GM19351 (cell line): Measurements from ENCODE around the gene ZFAND2A.

Experiments
- ATAC-seq: cut with Tn5 transposase; IDR thresholded peaks from one replicate; pipeline ENCODE4 v1.9.1; 2021; ENCODE audit warnings: mild to moderate bottlenecking, moderate library complexity; ENCODE audit not compliant: unreplicated experiment

ZFAND2A gene

DNA sequence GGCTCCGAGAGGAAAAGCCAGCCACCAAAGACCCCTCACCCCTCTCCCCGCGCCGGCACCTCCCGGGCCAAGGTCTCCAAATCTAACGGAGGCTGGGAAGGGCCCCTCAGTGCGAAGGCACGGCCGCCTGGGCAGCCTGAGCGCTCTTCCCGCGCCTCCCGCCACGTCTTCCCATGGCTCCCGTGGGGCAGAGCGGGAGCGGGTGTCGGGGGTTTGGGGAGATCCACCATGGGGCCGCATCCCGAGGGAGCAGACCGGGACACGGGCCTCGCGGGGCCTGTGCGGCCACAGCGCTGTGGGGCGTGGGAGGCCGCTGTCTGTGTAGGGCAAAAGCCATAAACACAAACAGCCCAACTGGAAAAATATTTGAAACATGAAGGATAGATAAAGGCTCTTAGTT, 49.6 kb downstream of the ZFAND2A start:
- no peak for ATAC-seq

DNA sequence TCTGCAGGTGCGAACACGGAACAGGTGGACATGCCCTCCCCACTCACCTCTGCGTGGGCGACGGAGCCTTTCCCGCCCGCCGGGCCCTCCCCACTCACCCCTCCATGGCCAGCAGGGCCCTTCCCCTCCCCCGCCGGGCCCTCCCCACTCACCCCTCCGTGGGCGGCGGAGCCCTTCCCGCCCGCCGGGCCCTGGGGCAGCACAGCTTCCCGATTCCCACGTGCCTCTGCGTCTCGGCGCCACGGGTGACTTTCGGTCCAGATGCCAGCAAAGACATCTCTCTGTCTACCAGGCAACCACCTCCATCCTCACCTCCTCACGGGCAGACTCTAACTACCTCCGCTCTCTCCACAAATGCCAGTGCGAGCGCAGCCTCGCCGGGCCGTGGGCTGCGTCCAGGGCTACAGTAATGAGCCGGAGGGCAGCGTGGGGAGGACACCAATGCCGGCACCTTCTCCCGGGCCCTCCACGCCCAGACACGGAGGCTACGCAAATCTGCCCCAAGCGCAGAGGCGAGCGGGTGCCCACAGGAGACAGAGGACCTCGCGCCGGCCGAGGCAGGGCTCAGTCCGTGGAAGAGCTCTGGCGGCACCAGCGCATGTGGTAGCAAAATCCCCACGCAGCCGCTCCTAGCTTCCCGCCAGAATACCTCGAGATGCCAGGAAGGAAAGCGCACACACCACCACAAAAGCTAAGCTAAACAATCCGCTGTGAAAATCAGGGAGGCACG, 50.2 kb downstream of the ZFAND2A start:
- ATAC-seq: no peak

DNA sequence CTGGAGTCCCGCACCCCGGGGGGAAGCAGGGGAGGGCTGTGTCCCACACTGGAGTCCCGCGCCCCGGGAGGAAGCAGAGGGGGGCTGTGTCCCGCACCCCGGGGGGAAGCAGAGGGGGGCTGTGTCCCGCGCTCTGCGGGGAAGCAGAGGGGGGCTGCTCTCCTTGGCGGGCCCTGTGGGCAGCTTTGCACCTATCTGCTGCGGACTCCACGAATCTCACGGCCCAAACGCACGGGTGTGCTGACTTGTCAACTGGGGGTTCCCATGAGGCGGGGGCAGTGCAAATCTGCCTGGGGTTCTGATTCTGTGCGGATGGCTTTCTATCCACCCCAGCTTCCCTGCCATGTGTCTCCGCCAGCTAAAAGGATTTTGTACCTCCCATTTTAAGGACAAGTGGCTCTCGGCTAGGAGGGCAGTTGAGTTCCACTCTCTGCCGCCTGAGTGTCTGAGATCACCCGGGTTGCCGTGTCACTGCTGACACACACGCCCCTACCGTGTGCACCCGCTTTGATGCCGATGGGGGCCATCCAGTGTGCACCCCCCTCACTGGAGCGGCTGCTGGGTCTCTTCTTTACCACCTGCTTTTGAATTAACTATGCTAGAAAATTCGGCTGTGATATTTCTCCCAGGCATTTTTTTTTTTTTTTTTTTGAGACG, 51.6 kb downstream of the ZFAND2A start:
- no peak for ATAC-seq

DNA sequence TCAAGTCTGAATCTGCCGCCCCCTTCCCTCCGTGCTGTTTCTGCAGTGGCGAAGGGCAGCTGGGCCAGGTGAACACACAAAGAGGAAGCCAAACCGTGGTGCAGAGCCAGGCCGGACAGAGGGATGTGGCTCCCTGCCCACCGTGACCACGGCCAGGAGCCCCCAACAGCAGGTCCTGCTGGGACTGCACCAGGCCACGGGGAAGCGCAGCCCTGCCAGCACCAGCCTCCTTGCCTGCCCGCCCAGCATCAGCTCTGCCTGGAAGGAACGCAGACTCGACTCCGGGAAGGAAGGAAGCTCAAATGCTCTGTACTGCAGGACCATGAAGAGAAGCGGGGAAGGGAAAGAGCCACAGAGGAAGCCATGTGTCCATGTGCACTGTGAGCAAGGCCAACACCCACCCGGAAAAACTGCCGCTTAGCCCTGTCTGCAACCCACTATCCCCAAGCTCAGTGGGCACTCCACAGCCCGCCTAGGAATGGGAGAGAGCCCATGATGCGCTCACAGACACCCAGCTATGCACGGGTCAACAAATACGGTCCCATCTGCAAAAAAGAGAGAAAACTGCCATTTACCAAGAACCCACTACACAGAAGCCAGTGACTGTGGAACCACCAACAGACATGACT, 53.1 kb downstream of the ZFAND2A start:
- no peak for ATAC-seq

DNA sequence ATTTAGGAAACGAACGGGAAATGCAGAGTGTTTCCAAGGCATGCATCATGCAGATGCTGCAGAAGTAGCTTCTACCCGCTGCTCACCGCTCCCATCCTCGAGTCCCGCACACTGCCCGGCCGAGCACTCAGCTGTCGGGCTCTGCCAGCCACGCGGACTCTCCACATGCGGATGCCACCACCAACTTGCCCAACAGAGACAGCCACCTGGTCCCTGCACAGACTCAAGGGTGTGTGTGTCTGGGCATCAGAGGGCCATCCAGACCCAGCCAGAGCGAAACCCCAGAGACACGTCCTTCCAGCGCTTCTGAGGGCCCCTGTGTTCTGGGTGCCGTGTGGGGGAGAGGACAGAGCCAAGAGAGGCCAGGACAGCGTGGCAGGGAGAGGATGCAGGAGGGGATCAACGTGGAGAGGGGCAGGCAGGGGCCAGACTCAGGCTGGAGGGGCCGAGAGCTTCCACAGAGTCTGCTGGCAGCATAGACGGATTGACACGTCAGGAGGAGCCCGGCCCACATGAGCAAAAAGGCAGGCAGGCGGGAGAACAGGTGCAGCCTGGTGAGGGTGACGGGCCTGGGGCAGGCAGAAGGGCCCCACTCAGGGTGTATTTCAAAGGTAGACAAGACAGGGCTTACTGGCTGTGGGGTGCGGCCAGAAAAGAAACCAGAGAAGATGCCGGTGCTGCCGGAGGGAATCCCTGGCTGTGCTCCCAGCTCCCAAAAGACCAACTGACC, 53.8 kb downstream of the ZFAND2A start:
- ATAC-seq: no peak

DNA sequence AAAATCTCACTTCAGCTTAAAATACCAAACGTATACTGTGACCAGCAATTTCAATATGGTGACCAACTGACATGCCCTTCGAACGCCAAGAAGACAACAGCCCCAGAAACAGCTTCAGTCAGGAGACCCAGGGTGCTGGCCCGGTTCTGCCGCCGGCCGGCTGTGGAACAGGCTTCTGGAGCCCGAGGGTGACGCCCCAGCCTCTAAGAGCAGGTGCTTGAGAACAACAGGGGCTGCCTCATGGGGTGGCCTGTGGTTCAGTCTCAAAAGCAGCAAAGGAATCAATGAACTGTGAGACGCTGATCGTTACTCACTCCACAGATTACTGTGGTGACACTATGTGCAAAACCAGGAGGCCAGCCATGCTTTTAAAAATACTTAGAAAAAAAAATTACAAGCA, 54.8 kb downstream of the ZFAND2A start:
- ATAC-seq: peak; percentile 52

DNA sequence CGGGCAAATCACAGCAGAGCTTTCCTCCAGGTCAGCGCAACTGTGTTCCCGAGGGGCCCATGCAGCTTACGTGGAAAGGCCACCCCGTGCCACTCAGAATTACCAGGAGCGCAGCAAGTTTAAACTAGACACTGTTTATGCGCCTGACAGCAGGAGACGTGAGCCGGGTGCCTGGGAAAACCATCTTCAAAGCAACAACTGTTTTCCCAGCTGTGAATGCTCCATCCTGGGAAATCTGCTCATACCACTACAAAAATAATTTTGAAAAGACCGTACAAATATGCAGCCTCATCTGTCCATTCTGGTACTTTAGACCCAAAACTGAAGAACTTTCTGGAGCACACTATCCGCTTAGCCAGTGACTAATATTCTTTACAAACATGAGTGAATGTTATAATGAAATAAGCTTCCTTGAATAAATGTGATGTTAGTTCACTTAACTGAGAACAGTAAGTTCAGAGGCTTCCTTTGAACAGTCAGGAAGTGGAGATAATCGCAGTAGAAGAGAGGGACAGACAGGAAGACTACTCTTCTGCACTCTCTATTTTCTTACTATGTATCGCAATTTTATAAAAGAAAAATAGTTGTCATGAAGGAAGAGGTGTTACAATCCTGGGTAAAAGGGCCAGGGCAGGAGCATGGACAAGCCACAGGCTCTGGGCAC, 55.3 kb downstream of the ZFAND2A start:
- no peak for ATAC-seq

DNA sequence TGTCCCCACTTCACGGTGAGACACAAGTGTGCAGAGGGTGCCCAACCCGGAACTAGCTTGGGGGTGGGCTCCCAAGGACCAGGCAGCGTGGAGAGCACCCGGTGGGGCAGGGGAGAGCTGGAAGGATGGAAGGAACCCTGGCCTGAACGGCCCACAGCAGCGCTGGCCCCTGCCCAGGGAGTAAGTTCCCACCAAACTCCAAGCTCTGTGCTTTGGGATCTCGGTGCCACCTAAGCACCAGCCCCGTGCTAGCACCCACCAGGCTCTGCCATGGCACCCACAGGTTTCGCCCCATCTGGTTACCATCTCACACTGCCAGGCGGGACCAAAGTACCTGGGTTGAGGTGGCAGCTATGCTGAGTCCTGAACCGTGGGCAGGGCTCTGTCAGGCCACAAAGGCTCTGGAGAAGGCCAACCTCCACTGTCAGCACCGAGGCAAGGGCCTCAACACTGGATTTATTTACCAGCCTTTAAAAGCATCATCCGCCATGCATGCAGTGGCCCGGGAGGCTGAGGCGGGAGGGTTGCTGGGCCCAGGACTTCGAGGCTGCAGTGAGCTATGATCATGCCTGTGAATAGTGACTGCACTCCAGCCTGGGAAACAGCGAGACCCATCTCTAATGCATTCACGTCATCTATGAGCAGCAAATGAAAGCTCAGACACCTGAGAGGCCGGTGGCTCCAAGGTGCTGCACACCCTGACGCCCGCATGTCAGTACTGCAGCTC, 56.0 kb downstream of the ZFAND2A start:
- peak; percentile 12 for ATAC-seq

DNA sequence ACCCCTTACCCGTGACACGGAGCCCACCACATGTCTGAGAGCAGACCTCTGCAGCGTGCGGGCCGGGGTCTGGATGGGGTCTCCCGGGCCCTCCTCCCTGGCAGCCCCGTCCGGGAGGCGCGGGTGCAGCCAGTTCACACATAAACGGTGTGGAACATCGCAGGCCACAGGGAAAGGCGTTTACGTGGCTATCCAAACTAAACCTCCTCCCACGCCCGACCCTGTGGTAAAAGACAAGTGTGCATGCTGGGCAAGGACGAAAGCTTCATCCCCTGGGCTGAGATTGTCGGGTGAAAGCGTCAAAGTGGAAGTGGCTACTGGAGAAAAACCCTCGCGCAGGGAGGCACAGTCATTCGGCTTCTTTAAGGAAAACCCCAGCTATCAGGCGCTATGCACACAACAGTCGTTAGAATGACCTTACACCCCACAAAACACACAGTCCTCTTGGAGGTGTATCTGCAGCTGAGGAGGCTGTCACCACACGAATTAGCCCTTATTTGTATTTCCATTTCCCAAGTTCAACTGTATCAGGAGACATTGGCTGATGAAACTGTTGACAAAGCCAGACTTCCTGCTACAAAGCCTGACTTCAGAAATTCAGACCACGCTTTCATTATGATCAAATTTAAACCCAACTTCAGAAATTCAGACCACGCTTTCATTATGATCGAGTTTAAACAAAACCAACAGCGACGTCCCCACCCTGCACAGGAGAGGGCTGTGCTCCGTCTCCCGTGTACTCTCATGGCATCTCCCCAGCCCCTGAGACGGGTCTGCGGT, 56.8 kb downstream of the ZFAND2A start:
- ATAC-seq: peak; percentile 54
